CD4-positive, alpha-beta T cell treated with Interleukin-21 for 1 hour (primary cell): ENCODE measurements around the gene PPFIA4.

ENCODE experiments used
- DNase-seq: peaks from one replicate; pipeline ENCODE4 v3.0.0-alpha.2; 2020

Gene PPFIA4

DNA sequence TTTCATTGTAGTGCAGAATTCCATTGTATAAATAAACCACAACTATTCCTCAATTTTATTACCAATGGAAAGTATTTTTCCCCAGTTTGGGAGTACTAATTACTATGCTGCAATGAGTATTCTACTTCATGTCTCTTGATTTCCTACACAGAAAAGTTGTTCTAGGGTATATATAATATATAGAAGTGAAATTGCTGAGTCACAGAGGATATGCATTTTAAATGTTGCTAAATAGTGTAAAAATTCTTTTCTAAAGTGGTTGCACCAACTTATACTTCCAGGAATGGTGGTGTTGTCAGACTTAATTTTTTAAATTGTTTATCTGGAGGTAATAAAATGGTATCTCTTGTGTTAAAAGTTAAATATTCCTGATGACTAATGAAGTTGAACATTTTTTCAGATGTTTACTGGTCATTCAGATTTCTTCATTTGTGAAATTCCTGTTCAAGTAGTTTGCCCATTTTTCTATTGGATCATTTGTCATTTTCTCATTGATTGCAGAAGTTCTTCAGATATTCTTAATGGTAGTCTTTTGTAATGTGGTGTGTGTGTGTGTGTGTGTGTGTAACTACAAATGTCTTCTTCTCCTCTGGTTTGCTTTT is 78.6 kb downstream of the PPFIA4 start:
- DNase-seq: no peak

DNA sequence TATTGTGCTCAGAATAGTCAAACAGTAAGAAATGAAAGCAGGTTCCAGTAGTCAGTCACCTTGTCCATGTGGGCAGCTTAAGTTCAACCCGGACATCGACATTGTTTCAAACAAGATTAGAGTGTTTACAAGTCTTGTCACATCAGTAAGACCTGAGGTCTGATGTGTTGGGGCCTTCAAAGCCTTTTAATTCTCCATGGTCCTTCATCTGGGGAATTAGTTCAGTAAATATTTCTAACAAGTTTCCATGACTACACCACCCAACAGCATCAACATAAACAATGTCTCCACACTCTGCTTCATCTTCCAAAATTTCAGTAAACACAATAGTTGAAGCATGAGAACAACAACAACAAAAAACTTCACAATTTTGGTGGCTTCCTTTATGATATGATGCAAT is 86.2 kb downstream of the PPFIA4 start:
- DNase-seq: no peak

DNA sequence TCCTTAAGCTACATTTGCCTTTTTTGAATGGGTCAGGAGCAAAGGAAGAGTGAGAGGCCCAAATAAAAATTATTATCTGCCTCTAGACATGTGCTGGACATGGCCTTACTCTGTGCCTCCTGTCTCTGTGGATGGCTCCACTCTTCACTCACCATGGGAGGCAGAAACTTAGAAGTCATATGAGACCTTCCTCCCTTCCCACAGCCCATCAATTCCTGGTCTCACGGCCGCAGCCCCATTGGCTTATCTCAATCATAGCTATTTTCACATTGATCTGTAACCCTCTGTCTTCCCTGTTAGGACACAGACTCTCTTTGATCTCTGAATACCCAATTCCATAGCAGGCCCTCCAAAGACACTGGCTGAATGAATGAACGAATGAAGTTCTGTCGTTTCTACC is 87.0 kb downstream of the PPFIA4 start:
- DNase-seq: no peak

- DNase-seq: no peak
Observed at GRCh38 chr1:203114202-203114601, 87.9 kb downstream of the PPFIA4 start.

DNA sequence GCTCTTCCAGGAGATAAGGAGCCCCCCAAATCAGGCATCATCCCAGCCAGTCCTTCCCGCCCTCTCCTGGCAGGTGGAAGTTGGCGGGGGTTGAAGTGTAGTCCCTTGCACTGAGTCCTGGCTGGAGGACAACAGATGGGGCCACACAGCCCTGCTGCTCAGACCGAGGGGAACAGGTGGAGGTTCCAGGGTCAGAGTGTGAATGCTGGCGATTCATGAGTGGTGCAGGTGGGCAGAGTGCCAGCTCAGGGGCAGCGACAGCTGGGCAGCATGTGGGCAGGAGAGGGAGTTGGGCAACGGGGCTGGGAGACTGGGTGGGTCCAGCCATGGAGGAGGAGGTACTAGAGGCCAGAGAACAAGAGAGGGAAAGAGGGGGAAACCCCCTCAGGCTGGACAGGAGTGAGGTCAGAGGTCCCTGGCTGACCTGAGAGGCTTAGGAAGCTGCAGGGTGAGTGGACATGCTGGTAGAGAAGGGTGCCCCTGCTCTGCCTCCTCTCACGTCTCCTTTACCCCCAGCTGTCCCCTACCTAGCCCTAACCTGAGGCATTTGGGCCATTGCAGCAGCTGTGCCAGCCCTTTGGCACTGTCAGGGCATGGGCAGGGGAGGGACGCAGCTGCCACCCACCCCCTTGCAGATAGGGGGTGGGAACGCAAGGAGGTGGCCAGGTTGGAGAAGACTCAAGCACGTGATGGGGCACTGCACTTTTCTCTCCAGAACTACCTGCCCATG is 90.0 kb downstream of the PPFIA4 start:
- no peak for DNase-seq

GRCh38 chr1:203117611-203118575 is 91.6 kb downstream of the PPFIA4 start:
- peak; percentile 15 for DNase-seq

DNA sequence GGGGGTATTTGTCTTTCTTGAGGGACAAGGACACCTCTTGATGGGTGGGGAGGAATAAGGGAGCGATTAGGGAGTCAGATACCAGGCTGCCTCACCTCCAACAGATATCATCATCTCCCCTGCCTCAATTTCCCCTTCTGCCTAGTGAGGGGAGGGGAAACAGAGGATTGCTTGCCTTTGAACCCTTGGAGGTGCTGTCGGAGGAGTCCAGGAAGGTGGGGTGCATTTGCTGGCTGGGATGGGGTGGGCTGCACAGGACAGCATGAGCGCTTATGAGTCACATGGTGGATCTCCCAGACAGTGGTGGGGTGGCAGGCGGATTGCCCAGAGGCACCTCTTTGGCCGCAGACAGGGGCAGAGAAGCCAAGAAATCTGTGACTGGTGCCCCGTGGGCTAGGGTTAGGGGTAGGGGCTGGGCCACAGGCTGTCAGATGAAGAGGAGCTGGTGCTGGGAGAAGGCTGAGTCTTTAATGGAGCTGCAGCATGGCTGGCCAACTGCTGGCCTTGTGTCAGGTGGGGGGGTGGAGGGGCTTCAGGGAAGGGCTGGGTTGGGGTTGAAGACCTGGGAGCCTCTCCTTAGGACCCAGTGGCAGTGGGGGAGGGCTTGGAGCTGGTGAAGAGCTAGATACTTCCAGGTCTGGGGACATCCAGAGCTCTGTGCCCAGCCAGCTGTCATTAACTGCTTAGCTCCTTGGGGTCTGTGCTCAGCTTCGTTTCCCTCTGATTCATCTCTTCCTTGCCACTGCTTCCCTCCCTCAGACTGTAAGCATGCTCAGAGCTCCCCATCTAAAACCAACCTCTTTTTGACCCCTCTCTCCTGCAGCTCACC is 94.2 kb downstream of the PPFIA4 start:
- no peak for DNase-seq

DNA sequence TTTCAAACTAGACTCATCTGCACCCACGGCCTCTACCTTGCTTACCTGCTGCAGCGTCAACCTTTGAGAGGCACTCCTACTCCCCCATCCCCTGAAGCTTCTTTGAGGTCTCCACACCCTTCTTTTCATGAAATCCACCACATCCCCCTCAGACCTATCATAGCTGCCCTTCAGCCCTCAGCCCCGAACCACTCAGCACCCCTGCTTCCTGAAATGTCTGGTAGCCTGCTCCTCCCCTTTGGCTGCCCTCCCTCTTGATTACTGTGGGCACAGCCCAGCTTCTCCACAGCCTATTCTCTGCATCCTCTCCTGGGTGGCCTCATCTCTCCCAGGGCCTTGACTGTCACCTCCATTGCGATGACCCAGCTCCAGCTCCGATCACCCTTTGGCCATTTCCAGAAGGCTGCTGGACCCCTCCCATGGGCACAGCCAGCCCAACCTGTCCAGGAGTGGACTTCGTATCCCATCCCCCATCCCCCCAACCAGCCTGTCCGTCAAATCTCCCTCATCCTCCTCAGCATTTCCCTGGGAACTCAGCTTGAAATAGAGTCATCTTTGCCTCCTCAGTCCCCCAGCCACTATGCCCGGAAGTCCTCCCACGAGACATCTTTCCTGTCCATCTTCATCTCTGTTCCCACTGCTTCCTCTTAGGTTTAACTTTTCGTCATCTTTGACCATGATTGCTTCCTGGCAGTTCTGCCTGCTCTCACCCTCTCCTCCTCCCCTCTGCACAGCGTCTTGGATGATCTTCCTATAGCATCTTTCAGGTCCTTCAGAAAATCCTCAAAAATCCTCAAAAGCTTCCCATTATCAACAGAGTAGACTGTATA is 95.1 kb downstream of the PPFIA4 start:
- no peak for DNase-seq

GRCh38 chr1:203122159-203122558 is 95.9 kb downstream of the PPFIA4 start:
- DNase-seq: no peak

DNA sequence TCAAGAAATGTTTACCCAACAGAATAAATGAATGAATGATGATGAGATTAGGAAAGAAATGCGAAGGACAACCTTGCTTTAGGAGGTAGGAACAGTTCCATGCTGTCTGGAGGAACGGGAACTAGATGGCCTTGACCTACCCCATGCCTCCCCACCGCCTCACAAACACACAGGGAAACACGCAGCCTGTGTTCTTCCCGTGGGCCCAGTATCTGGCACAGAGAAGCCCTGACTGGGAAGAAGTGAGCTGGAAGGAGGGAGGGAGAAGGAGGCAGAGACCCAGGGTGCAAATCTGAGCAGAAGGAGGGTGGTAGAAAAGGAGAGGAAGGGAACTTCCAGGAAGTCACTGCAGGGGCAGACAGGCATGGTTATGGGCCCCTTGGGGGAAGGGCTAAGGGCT is 97.7 kb downstream of the PPFIA4 start:
- DNase-seq: no peak

GRCh38 chr1:203124546-203125317 is 98.4 kb downstream of the PPFIA4 start:
- DNase-seq: no peak

DNA sequence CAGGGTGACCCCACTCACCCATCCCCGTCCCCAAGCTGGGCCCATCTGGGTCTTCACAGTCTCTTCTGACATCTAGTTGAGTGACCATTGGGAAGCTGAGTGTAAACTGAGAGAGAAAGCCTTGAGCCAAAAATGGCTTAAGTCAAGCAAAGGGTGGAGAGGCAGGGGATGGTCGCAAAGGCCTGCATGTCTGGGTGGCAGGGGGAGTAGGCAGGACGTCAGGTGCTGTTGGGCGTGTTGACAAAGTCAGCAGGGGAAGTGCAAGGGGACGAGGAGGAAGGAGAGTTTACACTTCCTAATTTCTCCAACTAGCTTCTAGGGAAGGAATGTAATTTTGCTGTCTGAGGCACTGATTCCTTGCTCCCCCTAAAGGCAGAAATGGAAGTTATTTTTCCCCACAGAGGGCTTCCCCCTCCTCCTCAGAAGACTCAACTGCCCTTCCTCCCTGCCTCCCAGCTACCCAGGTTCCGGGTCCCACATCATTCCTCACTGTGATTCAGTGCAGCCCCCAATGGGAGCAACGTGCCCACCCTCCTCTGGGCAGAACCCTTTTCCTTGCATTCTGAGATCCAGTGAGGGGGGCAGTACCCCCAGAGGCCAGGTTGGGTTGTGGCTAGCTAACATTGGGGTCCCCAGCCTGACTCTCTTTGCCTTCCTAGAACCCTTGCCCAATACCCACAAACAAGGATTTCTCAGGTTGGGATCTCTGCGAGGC is 100.0 kb downstream of the PPFIA4 start:
- DNase-seq: no peak

DNA sequence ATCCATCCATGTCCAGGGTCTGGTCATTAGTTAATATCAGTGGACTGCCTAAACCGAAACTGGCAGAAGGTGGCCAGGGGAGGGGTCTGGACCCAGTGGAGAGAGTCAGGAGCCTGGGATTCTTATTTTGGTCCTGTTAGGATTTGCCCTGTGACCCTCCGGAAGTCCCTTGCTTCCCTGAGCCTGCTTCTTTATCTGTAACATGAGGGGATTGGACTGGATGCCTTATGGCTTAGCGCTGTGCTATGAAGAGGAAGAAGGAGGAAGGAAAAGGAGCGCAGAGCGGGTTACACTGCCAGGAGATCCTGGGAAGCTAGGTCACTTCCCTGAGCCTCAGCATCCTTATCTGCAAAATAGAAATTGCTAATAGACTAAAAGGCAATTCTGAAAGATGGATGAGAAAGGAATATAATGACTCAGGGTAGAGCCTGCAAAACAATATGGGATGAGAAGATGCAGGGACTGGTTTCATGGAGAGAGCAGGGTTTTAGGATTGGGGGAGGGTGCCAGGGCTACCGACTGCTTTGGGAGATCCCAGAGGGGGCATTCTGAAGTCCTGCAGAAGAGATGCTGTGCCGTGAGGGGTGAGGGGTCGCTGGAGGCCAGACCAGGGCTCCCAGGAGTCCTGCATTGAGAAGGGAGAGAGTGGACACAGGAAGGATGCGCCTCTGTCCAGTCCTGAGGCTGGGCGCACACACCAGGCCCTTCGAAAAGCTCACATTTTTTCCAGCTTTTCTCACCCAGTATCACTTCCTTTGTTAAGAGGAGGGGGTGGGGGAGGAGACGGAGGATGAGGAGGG is 100.8 kb downstream of the PPFIA4 start:
- DNase-seq: no peak

- no peak for DNase-seq
Observed at GRCh38 chr1:203127666-203128430, 101.6 kb downstream of the PPFIA4 start, which contains the start of gene ADORA1. Gene ADORA1 (plus strand): TSS chr1:203127726. CDS start chr1:203128842, 1,116 bp downstream.

GRCh38 chr1:203128431-203128715 is 102.1 kb downstream of the PPFIA4 start:
- DNase-seq: no peak
